Activated gamma-delta T cell treated with anti-CD3 and anti-CD28 coated beads, Interleukin-2, amount 50 U/mL, for 16 hours (primary cell): Measurements from ENCODE around the gene FRMD3.
"Not testable (repeated sequence)": the region's sequence is repeated elsewhere in the genome, so short reads cannot be mapped to it uniquely, and the experiment has no call there.

Experiments used
- DNase-seq: peaks from one replicate; pipeline ENCODE4 v3.0.0-alpha.2; 2020; ENCODE audit warnings: low read depth

Gene FRMD3

GRCh38 chr9:83521411-83521810 lies 16.8 kb downstream of the FRMD3 start:
- DNase-seq: no peak

DNA sequence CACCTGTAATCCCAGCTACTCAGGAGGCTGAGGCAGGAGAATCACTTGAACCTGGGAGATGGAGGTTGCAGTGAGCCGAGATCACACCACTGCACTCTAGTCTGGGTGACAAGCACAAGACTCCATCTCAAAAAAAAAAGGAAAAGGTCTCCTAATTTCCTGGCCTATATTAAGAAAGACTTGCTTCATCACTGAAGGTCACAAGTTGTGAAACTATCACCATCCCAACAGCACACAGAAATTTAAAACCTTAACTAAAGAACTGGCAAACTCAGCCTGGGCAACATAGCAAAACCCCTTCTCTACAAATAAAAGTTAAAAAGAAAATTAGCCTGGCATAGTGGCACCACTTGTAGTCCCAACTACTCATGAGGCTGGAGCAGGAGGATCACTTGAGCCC lies 17.2 kb downstream of the FRMD3 start:
- no peak for DNase-seq

DNA sequence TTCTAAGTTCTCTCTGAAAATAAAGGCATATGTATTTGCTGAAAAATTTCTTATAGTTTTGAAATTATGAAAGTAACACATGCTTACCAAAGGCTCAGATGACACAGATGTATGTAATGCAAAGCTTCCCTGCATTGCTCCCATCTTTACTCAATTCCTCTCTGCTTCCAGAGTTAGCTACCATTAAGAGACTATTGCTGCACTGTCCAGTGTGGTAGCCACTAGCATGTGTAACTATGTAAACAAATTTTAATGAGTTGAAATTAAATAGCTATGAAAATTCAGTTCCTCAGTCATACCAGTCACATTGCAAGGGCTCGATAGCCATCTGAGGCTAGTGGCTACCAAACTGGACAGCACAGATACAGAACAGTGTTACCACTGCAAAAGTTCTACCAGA lies 17.9 kb downstream of the FRMD3 start:
- no peak for DNase-seq

DNA sequence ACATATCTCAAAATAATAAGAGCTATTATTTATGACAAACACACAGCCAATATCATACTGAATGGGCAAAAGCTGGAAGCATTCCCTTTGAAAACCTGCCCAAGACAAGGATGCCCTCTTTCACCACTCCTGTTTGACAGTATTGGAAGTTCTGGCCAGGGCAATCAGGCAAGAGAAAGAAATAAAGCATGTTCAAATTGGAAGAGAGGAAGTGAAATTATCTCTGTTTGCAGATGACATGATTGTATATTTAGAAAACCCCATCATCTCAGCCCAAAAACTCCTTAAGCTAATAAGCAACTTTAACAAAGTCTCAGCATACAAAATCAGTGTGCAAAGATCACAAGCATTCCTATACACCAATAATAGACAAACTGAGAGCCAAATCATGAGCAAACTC lies 20.2 kb downstream of the FRMD3 start:
- DNase-seq: not testable (repeated sequence)

DNA sequence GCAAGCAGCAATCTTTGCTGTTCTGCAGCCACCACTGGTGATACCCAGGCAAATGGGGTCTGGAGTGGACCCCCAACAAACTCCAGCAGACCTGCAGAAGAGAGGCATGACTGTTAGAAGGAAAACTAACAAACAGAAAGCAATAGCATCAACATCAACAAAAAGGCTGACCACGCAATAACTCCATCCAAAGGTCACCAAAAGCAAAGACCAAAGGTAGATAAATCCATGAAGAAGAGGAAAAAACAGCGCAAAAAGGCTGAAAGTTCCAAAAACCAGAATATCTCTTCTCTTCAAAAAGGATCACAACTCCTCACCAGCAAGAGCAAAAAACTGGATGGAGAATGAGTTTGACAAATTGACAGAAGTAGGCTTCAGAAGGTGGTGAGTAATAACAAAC lies 23.4 kb downstream of the FRMD3 start:
- DNase-seq: no peak

GRCh38 chr9:83512621-83513020 lies 25.6 kb downstream of the FRMD3 start:
- no peak for DNase-seq

GRCh38 chr9:83511051-83511450 lies 27.1 kb downstream of the FRMD3 start:
- DNase-seq: no peak

DNA sequence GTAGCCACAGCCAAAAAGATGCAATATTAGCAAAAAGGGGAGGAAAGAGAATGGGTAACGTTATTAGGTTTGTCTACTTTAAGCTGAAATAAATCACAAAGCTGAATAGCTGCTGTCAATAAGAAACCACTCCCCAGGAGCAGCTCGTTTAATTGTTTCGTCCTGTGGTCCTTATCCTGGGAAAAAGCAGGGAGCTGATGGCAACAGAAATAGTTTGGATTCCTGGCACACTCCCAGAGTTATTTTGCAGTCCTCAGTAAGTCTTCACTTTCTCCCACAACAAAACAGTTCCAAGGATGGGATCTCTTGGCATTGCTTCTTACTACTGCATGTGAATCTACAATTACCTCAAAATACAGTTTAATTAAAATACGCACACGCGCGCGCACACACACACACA lies 28.8 kb downstream of the FRMD3 start:
- DNase-seq: no peak

DNA sequence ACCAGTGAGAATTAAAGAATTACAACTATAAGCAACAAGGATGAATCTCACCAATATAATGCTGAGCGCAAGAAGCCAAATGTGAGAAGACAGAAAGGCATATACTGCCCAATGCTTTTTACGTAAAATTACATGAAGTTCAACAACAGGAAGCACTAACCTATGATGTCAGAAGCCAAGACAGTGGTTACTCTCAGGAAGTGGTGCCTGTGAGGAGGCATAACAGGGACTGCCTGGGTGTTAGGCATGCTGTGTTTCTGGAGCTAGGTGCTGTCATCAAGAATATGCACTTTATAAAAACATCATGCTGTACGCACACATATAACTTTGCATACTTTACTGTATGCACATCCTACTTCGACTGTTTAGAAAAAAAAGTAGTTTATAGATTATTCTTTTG lies 30.1 kb downstream of the FRMD3 start:
- no peak for DNase-seq

- no peak for DNase-seq
These were observed 32.9 kb downstream of the FRMD3 start for GRCh38 chr9:83505282-83505681.

GRCh38 chr9:83503866-83504265 lies 34.3 kb downstream of the FRMD3 start:
- DNase-seq: no peak

- no peak for DNase-seq
These were observed 36.6 kb downstream of the FRMD3 start for GRCh38 chr9:83501565-83501964.

DNA sequence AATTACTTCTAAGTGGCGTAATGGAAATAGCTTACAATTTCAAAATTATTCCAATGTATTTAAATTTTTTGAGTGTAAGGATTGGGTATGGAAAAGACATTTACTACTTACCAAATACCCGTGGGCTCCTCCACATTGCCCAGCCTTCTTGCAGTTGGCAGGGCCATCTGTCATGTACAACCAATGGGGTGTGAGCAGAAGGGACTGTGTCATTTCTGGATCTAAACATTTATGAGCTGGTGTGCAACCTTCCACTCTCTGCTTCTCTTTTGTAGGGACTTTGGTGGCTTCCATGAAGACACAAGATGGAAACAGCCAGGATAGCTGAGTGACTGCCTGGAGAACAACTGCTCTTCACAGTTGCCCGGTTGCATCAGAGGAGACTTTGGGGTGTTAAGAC lies 40.8 kb downstream of the FRMD3 start:
- no peak for DNase-seq

- DNase-seq: no peak
These were observed 46.2 kb downstream of the FRMD3 start for GRCh38 chr9:83491995-83492394.

DNA sequence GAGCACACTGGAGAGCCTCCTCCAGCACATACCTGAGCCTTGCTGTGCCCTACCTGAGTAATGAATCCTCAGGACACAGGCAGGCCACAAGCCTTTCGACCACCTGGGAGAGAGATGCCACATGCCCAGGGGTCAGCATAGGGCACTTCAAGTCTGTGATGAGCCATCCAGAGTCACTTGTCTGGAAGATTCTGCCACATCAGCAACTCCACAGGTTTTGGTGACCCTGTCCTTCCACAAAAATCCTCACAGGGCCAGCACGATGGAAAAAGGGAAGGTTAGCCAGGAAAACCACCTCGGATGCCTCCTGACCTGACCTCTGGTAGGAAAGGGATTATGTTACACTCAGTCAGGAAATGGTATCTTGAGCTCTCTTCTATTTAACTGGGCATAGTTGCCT lies 46.8 kb downstream of the FRMD3 start:
- DNase-seq: no peak

DNA sequence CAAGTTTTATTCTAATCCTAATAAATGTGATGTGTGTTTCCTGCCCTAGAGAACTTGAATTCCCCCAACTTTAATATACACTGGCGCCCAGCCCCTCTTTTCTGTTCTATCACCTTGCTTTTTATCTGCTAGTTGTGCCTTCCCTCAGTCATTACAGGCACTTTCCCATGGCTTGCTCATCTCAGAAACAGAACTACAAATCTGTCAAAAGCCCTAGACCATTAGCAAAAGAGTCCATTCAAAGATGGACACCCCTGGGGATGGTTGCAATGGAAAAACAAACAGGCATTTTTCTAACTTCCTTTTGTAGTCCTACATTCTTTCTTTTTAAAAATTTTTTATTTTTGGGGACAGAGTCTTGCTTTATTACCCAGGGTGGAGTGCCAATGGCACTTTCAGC lies 48.2 kb downstream of the FRMD3 start:
- no peak for DNase-seq

DNA sequence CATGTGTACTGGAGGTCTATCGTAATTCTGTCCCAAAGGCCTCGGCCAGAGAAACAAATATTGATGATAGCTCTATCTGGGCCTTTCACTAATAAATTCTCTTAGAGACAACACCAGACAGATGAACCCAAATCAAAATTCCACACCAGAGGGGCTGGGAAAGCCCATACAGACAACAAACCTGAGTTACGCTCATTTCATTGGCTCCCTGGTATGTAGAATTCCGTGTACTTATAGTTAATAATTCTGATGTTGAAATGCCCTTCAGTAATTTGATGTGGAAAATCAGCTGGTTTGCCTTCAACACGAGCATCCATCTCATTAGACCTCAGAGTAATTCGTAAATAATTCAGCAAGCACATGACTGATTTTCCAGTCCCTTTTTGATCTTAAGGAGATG lies 53.2 kb downstream of the FRMD3 start:
- DNase-seq: no peak

DNA sequence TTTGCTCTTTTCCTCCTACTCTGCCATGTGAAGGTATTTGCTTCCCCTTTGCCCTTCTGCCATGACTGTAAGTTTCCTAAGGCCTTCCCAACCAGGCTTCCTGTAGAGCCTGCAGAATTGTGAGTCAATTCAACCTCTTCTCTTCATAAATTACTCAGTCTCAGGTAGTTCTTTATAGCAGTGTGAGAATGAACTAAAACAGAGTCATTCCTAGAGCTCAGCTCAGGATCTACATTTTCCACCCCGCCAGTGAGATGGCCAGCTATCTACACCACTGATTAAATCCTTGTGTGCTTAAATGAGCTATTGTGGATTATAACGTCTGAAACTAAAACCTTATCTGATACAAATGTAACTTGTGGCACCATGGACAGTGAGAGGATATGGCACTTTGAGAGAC lies 55.0 kb downstream of the FRMD3 start:
- no peak for DNase-seq

- no peak for DNase-seq
These were observed 58.4 kb downstream of the FRMD3 start for GRCh38 chr9:83479765-83480164.

DNA sequence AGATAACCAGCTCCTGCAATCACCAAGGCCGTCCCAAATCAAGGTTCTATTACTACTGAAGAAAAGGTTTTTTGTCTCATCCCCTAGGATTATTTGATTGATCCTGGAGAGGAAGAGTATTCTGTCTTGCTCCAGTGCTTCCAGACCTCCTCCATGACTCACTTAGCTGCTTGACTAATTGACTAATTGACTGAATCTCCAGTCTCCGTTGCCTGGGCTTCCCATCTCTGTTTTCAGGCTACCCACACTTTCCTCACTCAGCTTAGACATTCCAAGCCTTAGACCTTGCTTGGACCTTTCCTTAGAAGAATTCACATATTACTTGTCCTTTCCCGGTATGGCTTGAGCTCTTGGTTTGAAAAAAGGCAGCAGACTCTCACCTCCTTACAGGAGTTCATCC lies 60.6 kb downstream of the FRMD3 start:
- DNase-seq: no peak

GRCh38 chr9:83477120-83477519 lies 61.1 kb downstream of the FRMD3 start:
- DNase-seq: no peak

DNA sequence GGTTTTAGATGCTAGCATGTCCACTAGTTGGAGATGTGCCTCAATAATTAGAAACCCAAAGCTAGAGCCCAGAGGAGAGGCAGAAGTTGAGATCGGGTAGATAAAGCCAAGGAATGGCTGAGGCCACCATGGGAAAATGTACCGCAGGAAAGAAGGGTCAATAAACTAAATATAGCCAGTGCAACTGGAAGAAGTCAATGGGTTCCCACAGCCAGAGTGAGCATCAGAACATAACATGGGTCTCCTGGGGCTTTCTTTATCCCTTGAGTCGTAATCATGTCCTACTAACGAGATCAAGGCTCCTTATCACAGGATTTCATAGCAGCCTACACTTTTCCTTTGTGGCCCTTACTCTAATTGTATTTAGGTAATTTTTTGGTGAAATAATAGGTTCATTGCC lies 61.7 kb downstream of the FRMD3 start:
- DNase-seq: no peak

- no peak for DNase-seq
These were observed 62.5 kb downstream of the FRMD3 start for GRCh38 chr9:83475741-83476140.

DNA sequence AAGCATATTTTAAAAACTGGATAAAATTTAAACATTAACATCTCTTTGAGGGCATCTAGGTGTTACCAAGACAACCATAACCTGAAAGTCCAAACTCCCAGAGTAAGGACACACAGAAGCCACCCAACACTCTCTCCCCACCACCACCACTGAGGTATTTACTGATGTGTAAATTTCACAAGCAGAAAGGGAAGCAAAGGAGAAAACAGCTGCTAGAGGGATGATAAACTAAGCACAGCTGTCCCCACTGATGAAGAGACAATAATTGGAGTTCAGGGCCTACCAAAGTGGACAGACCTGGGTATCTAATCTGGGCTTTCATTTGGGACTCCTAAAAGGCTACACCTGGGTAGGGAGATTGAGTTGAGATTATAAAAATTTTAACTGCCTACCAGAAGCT lies 63.6 kb downstream of the FRMD3 start:
- DNase-seq: no peak

- DNase-seq: no peak
These were observed 64.7 kb downstream of the FRMD3 start for GRCh38 chr9:83473488-83473971.
